A673 (cell line): Measurements from ENCODE around the gene CREB3L2.

Source experiments
- EZH2 ChIP-seq: fragments of 200-600 bp; sonication (generic); IDR thresholded peaks from 2 replicates; pipeline ENCODE4 v1.6.1; 2017; ENCODE audit warnings: borderline replicate concordance, low read depth, mild to moderate bottlenecking, mixed read lengths, antibody characterized with exemption, low read length; ENCODE audit not compliant: poor library complexity, severe bottlenecking
- TF ChIP-seq, protein P1 (sequence below): fragments of 300-800, 200-600 bp; sonication (generic); conservative IDR thresholded peaks from 2 replicates; pipeline ENCODE4 v1.5.1; 2017; ENCODE audit warnings: low read depth, mild to moderate bottlenecking, antibody characterized with exemption, low read length, moderate library complexity, mixed read lengths

- TF ChIP-seq, protein P1, sequence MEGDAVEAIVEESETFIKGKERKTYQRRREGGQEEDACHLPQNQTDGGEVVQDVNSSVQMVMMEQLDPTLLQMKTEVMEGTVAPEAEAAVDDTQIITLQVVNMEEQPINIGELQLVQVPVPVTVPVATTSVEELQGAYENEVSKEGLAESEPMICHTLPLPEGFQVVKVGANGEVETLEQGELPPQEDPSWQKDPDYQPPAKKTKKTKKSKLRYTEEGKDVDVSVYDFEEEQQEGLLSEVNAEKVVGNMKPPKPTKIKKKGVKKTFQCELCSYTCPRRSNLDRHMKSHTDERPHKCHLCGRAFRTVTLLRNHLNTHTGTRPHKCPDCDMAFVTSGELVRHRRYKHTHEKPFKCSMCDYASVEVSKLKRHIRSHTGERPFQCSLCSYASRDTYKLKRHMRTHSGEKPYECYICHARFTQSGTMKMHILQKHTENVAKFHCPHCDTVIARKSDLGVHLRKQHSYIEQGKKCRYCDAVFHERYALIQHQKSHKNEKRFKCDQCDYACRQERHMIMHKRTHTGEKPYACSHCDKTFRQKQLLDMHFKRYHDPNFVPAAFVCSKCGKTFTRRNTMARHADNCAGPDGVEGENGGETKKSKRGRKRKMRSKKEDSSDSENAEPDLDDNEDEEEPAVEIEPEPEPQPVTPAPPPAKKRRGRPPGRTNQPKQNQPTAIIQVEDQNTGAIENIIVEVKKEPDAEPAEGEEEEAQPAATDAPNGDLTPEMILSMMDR: no peak
- TF ChIP-seq EZH2: no peak
These were observed 22.4 kb upstream of the CREB3L2 start for GRCh38 chr7:138024343-138024691.
